ENCODE results near the gene AFAP1L2.

- no peak for TF ChIP-seq CTCF (IDR thresholded peaks at IDR 0.05 in 2 of 3, conservative IDR thresholded peaks at IDR 0.05 in 1 of 3; ENCODE audit: insufficient read depth in 2 of 3, low read depth in 1 of 3, low read length in 3 of 3)
- no peak for TF ChIP-seq ZNF512 (tag; IDR thresholded peaks at IDR 0.05)
- TF ChIP-seq ZNF24 (IDR thresholded peaks at IDR 0.05) = no peak
- no peak for TF ChIP-seq ETS2 (tag; IDR thresholded peaks at IDR 0.05; ENCODE audit: borderline replicate concordance, poor library complexity, severe bottlenecking)
- TF ChIP-seq LARP7 (IDR thresholded peaks at IDR 0.05) = no peak
- TF ChIP-seq BRCA1 (IDR thresholded peaks at IDR 0.05) = no peak
- no peak for TF ChIP-seq BRCA1 (CRISPR knock-in tag; IDR thresholded peaks at IDR 0.05)
- no peak for TF ChIP-seq GABPA (tag; conservative IDR thresholded peaks at IDR 0.05; ENCODE audit: low read depth)
- TF ChIP-seq ZNF318 (IDR thresholded peaks at IDR 0.05; ENCODE audit: borderline replicate concordance in 1 of 2, low read depth in 1 of 2) = no peak
- TF ChIP-seq GTF2F1 (IDR thresholded peaks at IDR 0.05; ENCODE audit: low read depth, low read length) = no peak
- no peak for TF ChIP-seq HINFP (tag; conservative IDR thresholded peaks at IDR 0.05; ENCODE audit: low read depth)
Observed at GRCh38 chr10:114359953-114360345, 44.4 kb downstream of the AFAP1L2 start.

Data from K562 (cell line).